ENCODE measurements around the gene CDK19. TPM values are rescaled to one million over a fixed set of nuclear protein-coding genes. Genes with fewer than 3 reads are reported as not detected.

Gene CDK19
- total and polyA plus RNA-seq, 2 donors (not counting 1 experiment from before 2014, with no cell fraction given), result 11.2 to 11.3 TPM

GRCh38 chr6:110823146-110823545, 7.9 kb upstream of the CDK19 start:
- Histone ChIP-seq H3K9me3 (ENCODE audit: control insufficient read depth, insufficient read depth, low read depth, low read length) (no peaks in the 10 kb centered on the region), H3K27ac (ENCODE audit: insufficient read depth, low read length) (no peak overlapping the region), H3K36me3 (ENCODE audit: control insufficient read depth, insufficient read depth, low read length) (no peaks in the 10 kb centered on the region), H3K9ac (ENCODE audit: insufficient read depth, low read length) (no peak overlapping the region), H3K4me1 (ENCODE audit: control insufficient read depth, extremely low read depth, insufficient read depth, low read length) (no peaks in the 10 kb centered on the region), H3K4me2 (ENCODE audit: extremely low read depth, insufficient read depth, low read length) (no peak overlapping the region), H3K27me3 (ENCODE audit: control insufficient read depth, insufficient read depth, low read length) (no peaks in the 10 kb centered on the region), H2AFZ (ENCODE audit: low read length) (no peak overlapping the region), H3K4me3 (replicated peaks in 1 of 4; ENCODE audit: control extremely low read depth in 1 of 4, insufficient read depth in 1 of 4, low read depth in 3 of 4, low read length in 4 of 4) (no peak overlapping the region), H3K79me2 (ENCODE audit: control insufficient read depth, insufficient read depth, low read length) (no peaks in the 10 kb centered on the region), H4K20me1 (ENCODE audit: control insufficient read depth, extremely low read depth, insufficient read depth, low read length) (no peaks in the 10 kb centered on the region)
- TF ChIP-seq EZH2 (IDR thresholded peaks at IDR 0.05; ENCODE audit: low read length, missing control alignments) (no peak), CTCF (conservative IDR thresholded peaks at IDR 0.05 in 1 of 2, IDR thresholded peaks at IDR 0.05 in 1 of 2; ENCODE audit: low read depth in 1 of 2, low read length in 2 of 2) (no peak)
- no peak for DNase-seq (ENCODE audit: low read depth in 2 of 2)

- peak; percentile 22 to 50 for DNase-seq (ENCODE audit: low read depth in 2 of 2)
- Histone ChIP-seq H3K4me2 (ENCODE audit: extremely low read depth, insufficient read depth, low read length) (no peak overlapping the region), H3K4me1 (ENCODE audit: control insufficient read depth, extremely low read depth, insufficient read depth, low read length) (peaks cover 2% of the 10 kb centered on the region), H3K9me3 (ENCODE audit: control insufficient read depth, insufficient read depth, low read depth, low read length) (no peaks in the 10 kb centered on the region), H3K9ac (ENCODE audit: insufficient read depth, low read length) (no peak overlapping the region), H4K20me1 (ENCODE audit: control insufficient read depth, extremely low read depth, insufficient read depth, low read length) (no peaks in the 10 kb centered on the region), H3K27me3 (ENCODE audit: control insufficient read depth, insufficient read depth, low read length) (no peaks in the 10 kb centered on the region), H3K36me3 (ENCODE audit: control insufficient read depth, insufficient read depth, low read length) (no peaks in the 10 kb centered on the region), H3K27ac (ENCODE audit: insufficient read depth, low read length) (no peak overlapping the region), H3K4me3 (replicated peaks in 1 of 4; ENCODE audit: control extremely low read depth in 1 of 4, insufficient read depth in 1 of 4, low read depth in 3 of 4, low read length in 4 of 4) (no peak overlapping the region), H2AFZ (ENCODE audit: low read length) (no peak overlapping the region), H3K79me2 (ENCODE audit: control insufficient read depth, insufficient read depth, low read length) (no peaks in the 10 kb centered on the region)
- TF ChIP-seq EZH2 (IDR thresholded peaks at IDR 0.05; ENCODE audit: low read length, missing control alignments) (no peak), CTCF (conservative IDR thresholded peaks at IDR 0.05 in 1 of 2, IDR thresholded peaks at IDR 0.05 in 1 of 2; ENCODE audit: low read depth in 1 of 2, low read length in 2 of 2) (no peak)
Measured at GRCh38 chr6:110822249-110822648, 7.0 kb upstream of the CDK19 start.

GRCh38 chr6:110816677-110817076, 1.4 kb upstream of the CDK19 start:
- H3K9ac ChIP-seq (ENCODE audit: insufficient read depth, low read length), result no peak overlapping the region

More at GRCh38 chr6:110816677-110817076, 1.4 kb upstream of the CDK19 start:
- Histone ChIP-seq H3K36me3 (ENCODE audit: control insufficient read depth, insufficient read depth, low read length) (no peaks in the 10 kb centered on the region), H3K4me3 (replicated peaks in 1 of 4; ENCODE audit: control extremely low read depth in 1 of 4, insufficient read depth in 1 of 4, low read depth in 3 of 4, low read length in 4 of 4) (no peak overlapping the region), H3K27ac (ENCODE audit: insufficient read depth, low read length) (peak overlapping the region; percentile 99), H3K9me3 (ENCODE audit: control insufficient read depth, insufficient read depth, low read depth, low read length) (no peaks in the 10 kb centered on the region), H3K4me2 (ENCODE audit: extremely low read depth, insufficient read depth, low read length) (no peak overlapping the region), H4K20me1 (ENCODE audit: control insufficient read depth, extremely low read depth, insufficient read depth, low read length) (no peaks in the 10 kb centered on the region), H3K27me3 (ENCODE audit: control insufficient read depth, insufficient read depth, low read length) (no peaks in the 10 kb centered on the region), H2AFZ (ENCODE audit: low read length) (no peak overlapping the region), H3K79me2 (ENCODE audit: control insufficient read depth, insufficient read depth, low read length) (peaks cover 19% of the 10 kb centered on the region), H3K4me1 (ENCODE audit: control insufficient read depth, extremely low read depth, insufficient read depth, low read length) (peaks cover 9% of the 10 kb centered on the region)
- no peak for TF ChIP-seq CTCF (conservative IDR thresholded peaks at IDR 0.05 in 1 of 2, IDR thresholded peaks at IDR 0.05 in 1 of 2; ENCODE audit: low read depth in 1 of 2, low read length in 2 of 2)
- no peak for TF ChIP-seq EZH2 (IDR thresholded peaks at IDR 0.05; ENCODE audit: low read length, missing control alignments)
- DNase-seq (ENCODE audit: low read depth in 2 of 2), result no peak
